Neural crest cell (in vitro differentiated cells): ENCODE results near the gene CUX1. TPM values are rescaled to one million over a fixed set of nuclear protein-coding genes. Genes with fewer than 3 reads are reported as not detected.

Source experiments
- DNase-seq: peaks from one replicate; pipeline ENCODE4 v3.0.0; 2021; ENCODE audit warnings: low read depth, mixed read lengths, low spot score
- H3K27ac Mint-ChIP-seq: one replicate; pipeline ENCODE4 v1.8.0; 2021; ENCODE audit warnings: mild to moderate bottlenecking, mixed read lengths; ENCODE audit not compliant: unreplicated experiment
- H3K27me3 Mint-ChIP-seq: 2 replicates; pipeline ENCODE4 v1.8.0; 2021; ENCODE audit warnings: low read depth, mild to moderate bottlenecking, mixed read lengths
- H3K36me3 Mint-ChIP-seq: 2 replicates; pipeline ENCODE4 v1.8.0; 2021; ENCODE audit warnings: low read depth, mild to moderate bottlenecking, mixed read lengths
- H3K4me1 Mint-ChIP-seq: 2 replicates; pipeline ENCODE4 v1.8.0; 2021; ENCODE audit warnings: mixed read lengths
- H3K4me3 Mint-ChIP-seq: one replicate; pipeline ENCODE4 v1.8.0; 2021; ENCODE audit warnings: mild to moderate bottlenecking, mixed read lengths
- H3K9me3 Mint-ChIP-seq: 2 replicates; pipeline ENCODE4 v1.8.0; 2021; ENCODE audit warnings: mixed read lengths
- CTCF ChIP-seq: fragments of 200-600 bp; sonication (generic); conservative IDR thresholded peaks from 2 replicates; pipeline ENCODE4 v1.5.0; 2021; ENCODE audit warnings: antibody characterized with exemption, mild to moderate bottlenecking
- total RNA-seq: library from RNA; stranded (reverse); gene quantifications from 2 replicates; pipeline ENCODE4 v1.2.1, GENCODE V29; 2021

CUX1 gene
- total RNA-seq, 1 donor from 2014 or later, result 60.0 TPM

GRCh38 chr7:102094316-102094650, 276.9 kb downstream of the CUX1 start:
- no peak overlapping the region for H3K4me3 Mint-ChIP-seq
- H3K4me1 Mint-ChIP-seq, result peaks cover 22% of the 10 kb centered on the region
- peaks cover 3% of the 10 kb centered on the region for H3K27me3 Mint-ChIP-seq
- H3K36me3 Mint-ChIP-seq, result peaks cover 12% of the 10 kb centered on the region
- TF ChIP-seq CTCF, result no peak
- no peak overlapping the region for H3K27ac Mint-ChIP-seq
- no peaks in the 10 kb centered on the region for H3K9me3 Mint-ChIP-seq
- no peak for DNase-seq

- Mint-ChIP-seq H3K27ac (peak overlapping the region; percentile 87), H3K27me3 (peaks cover 3% of the 10 kb centered on the region), H3K9me3 (no peaks in the 10 kb centered on the region), H3K4me3 (no peak overlapping the region), H3K4me1 (peaks cover 22% of the 10 kb centered on the region), H3K36me3 (peaks cover 7% of the 10 kb centered on the region)
- TF ChIP-seq CTCF, result no peak
- DNase-seq, result no peak
These were observed 278.0 kb downstream of the CUX1 start for GRCh38 chr7:102095321-102096011.

GRCh38 chr7:102096012-102096332, 278.5 kb downstream of the CUX1 start:
- TF ChIP-seq CTCF, result no peak
- H3K4me1 Mint-ChIP-seq, result peaks cover 22% of the 10 kb centered on the region
- no peak overlapping the region for H3K4me3 Mint-ChIP-seq
- H3K27ac Mint-ChIP-seq, result no peak overlapping the region
- DNase-seq, result no peak
- H3K9me3 Mint-ChIP-seq, result no peaks in the 10 kb centered on the region
- peaks cover 7% of the 10 kb centered on the region for H3K36me3 Mint-ChIP-seq
- peaks cover 3% of the 10 kb centered on the region for H3K27me3 Mint-ChIP-seq

- peaks cover 22% of the 10 kb centered on the region for H3K4me1 Mint-ChIP-seq
- no peak overlapping the region for H3K27ac Mint-ChIP-seq
- H3K36me3 Mint-ChIP-seq, result peaks cover 7% of the 10 kb centered on the region
- peaks cover 3% of the 10 kb centered on the region for H3K27me3 Mint-ChIP-seq
- no peak for DNase-seq
- no peaks in the 10 kb centered on the region for H3K9me3 Mint-ChIP-seq
- TF ChIP-seq CTCF, result no peak
- no peak overlapping the region for H3K4me3 Mint-ChIP-seq
These were observed 279.4 kb downstream of the CUX1 start for GRCh38 chr7:102096706-102097427.

- H3K4me1 Mint-ChIP-seq, result peaks cover 22% of the 10 kb centered on the region
- no peak for TF ChIP-seq CTCF
- H3K36me3 Mint-ChIP-seq, result peaks cover 2% of the 10 kb centered on the region
- peaks cover 3% of the 10 kb centered on the region for H3K27me3 Mint-ChIP-seq
- no peak for DNase-seq
- no peak overlapping the region for H3K4me3 Mint-ChIP-seq
- peak overlapping the region; percentile 91 for H3K27ac Mint-ChIP-seq
- H3K9me3 Mint-ChIP-seq, result no peaks in the 10 kb centered on the region
These were observed 280.3 kb downstream of the CUX1 start for GRCh38 chr7:102097601-102098161.
